ENCODE measurements around the gene LRPPRC. TPM values are rescaled to one million over a fixed set of nuclear protein-coding genes. Genes with fewer than 3 reads are reported as not detected.

The LRPPRC gene
- total and polyA plus RNA-seq, 10 of the 15 experiments (the other 5 are each of a cell fraction or from before 2014, with no cell fraction given): 34.1 to 152 (median 97.0) TPM

- Histone ChIP-seq H3K79me2 (ENCODE audit: control insufficient read depth, insufficient read depth, low read length) (no peaks in the 10 kb centered on the region), H3K36me3 (ENCODE audit: control insufficient read depth in 2 of 2, insufficient read depth in 2 of 2, low read length in 1 of 2) (no peaks in the 10 kb centered on the region), H3K9ac (ENCODE audit: control insufficient read depth, insufficient read depth, low read length) (no peak overlapping the region), H3K9me3 (replicated peaks; ENCODE audit: control insufficient read depth, insufficient read depth, low read length) (no peaks in the 10 kb centered on the region), H3K4me3 (no peak overlapping the region), H3K27me3 (replicated peaks in 1 of 2; ENCODE audit: control insufficient read depth in 2 of 2, insufficient read depth in 2 of 2, low read length in 1 of 2) (no peaks in the 10 kb centered on the region), H3K4me1 (ENCODE audit: control insufficient read depth, insufficient read depth, low read length) (peaks cover 5% of the 10 kb centered on the region), H2AFZ (ENCODE audit: control insufficient read depth, low read depth, low read length) (no peak overlapping the region), H4K20me1 (ENCODE audit: control insufficient read depth, insufficient read depth) (no peaks in the 10 kb centered on the region), H3K27ac (ENCODE audit: control insufficient read depth, insufficient read depth) (no peak overlapping the region), H3K4me2 (ENCODE audit: control insufficient read depth, insufficient read depth) (no peak overlapping the region)
- RAD21 ChIA-PET (ENCODE audit: unreplicated experiment): no interaction called here
- ATAC-seq: no peak
- FAIRE-seq: no peak
- POLR2A ChIA-PET: no interaction called here
- SMC1A ChIA-PET (ENCODE audit: uncharacterized antibody, unreplicated experiment): interaction anchor here (0.8 to 1.0 kb wide), 2 partner anchors 13 to 437 kb away, joined by 4 to 5 read pairs; no protein-coding TSS in a partner anchor
- intact Hi-C loops (cut with micrococcal nuclease; ENCODE audit: unreplicated experiment) (loop anchor here (5.0 kb wide), 1 partner anchor 257 kb away; no protein-coding TSS in a partner anchor), in situ Hi-C loops (cut with MboI) (loop anchor here (5.0 to 10.0 kb wide), 2 partner anchors 437 to 914 kb away; no protein-coding TSS in a partner anchor)
- TF ChIP-seq HDAC2 (IDR thresholded peaks at IDR 0.05) (no peak), CHD2 (IDR thresholded peaks at IDR 0.05; ENCODE audit: borderline replicate concordance, low read depth, low read length) (no peak), RUNX3 (IDR thresholded peaks at IDR 0.05; ENCODE audit: low read length) (no peak), TARDBP (IDR thresholded peaks at IDR 0.05; ENCODE audit: borderline replicate concordance) (no peak), PAX8 (IDR thresholded peaks at IDR 0.05) (no peak), SIX5 (IDR thresholded peaks at IDR 0.05; ENCODE audit: low read depth, low read length, severe bottlenecking) (no peak), SMARCA5 (IDR thresholded peaks at IDR 0.05) (no peak), STAT3 (IDR thresholded peaks at IDR 0.05; ENCODE audit: low read depth, low read length) (no peak), NFIC (IDR thresholded peaks at IDR 0.05; ENCODE audit: low read depth, low read length) (no peak), ZBTB11 (CRISPR knock-in tag; IDR thresholded peaks at IDR 0.05) (no peak), SMAD1 (IDR thresholded peaks at IDR 0.05; ENCODE audit: low read depth, partially characterized antibody) (no peak), MYC (IDR thresholded peaks at IDR 0.05; ENCODE audit: insufficient read depth, insufficient read length, insufficient replicate concordance, low read length, severe bottlenecking) (no peak), CEBPB (IDR thresholded peaks at IDR 0.05; ENCODE audit: borderline replicate concordance in 1 of 2, low read depth in 2 of 2, low read length in 2 of 2) (no peak), ZZZ3 (IDR thresholded peaks at IDR 0.05; ENCODE audit: control insufficient read depth, insufficient read length, low read depth) (no peak), PAX5 (IDR thresholded peaks at IDR 0.05; ENCODE audit: borderline replicate concordance, low read depth, low read length) (no peak), EED (IDR thresholded peaks at IDR 0.05; ENCODE audit: low read depth) (no peak)
- TF ChIP-seq, protein P1, sequence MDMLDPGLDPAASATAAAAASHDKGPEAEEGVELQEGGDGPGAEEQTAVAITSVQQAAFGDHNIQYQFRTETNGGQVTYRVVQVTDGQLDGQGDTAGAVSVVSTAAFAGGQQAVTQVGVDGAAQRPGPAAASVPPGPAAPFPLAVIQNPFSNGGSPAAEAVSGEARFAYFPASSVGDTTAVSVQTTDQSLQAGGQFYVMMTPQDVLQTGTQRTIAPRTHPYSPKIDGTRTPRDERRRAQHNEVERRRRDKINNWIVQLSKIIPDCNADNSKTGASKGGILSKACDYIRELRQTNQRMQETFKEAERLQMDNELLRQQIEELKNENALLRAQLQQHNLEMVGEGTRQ (IDR thresholded peaks at IDR 0.05; ENCODE audit: borderline replicate concordance, low read depth, low read length): no peak
- TF ChIP-seq, protein P2, sequence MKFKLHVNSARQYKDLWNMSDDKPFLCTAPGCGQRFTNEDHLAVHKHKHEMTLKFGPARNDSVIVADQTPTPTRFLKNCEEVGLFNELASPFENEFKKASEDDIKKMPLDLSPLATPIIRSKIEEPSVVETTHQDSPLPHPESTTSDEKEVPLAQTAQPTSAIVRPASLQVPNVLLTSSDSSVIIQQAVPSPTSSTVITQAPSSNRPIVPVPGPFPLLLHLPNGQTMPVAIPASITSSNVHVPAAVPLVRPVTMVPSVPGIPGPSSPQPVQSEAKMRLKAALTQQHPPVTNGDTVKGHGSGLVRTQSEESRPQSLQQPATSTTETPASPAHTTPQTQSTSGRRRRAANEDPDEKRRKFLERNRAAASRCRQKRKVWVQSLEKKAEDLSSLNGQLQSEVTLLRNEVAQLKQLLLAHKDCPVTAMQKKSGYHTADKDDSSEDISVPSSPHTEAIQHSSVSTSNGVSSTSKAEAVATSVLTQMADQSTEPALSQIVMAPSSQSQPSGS (IDR thresholded peaks at IDR 0.05; ENCODE audit: low read length): no peak
- CTCF ChIA-PET: interaction anchor here (0.5 to 1.4 kb wide), 2 partner anchors 52 to 202 kb away, joined by 3 to 4 read pairs; no protein-coding TSS in a partner anchor
- no TSS peak for BruUV-seq (replicated peaks)
- 63% methylated on average over 3 of the region's 3 CpGs for WGBS (ENCODE audit: insufficient coverage, insufficient replicate concordance, low lambda C conversion rate, missing lambda C conversion rate)
- no peak for DNase-seq (ENCODE audit: low read depth, low spot score)
Observed at GRCh38 chr2:44040365-44040764, 44.6 kb upstream of the LRPPRC start.
